Tibial nerve (tissue), 3 donors: ENCODE data around the gene CFAP161.

Experiments
- EP300 ChIP-seq, 2 donors: sonication (generic); formaldehyde crosslinking; IDR thresholded peaks; one replicate each; pipeline ENCODE4 v1.6.1; 2017; ENCODE audit warnings: antibody characterized with exemption in 2 of 2, mild to moderate bottlenecking in 1 of 2
- POLR2A ChIP-seq, 2 donors: fragments of 450-650 bp; IDR thresholded peaks; one replicate each; pipeline ENCODE4 v1.6.1; 2017; ENCODE audit warnings: antibody characterized with exemption in 2 of 2, mild to moderate bottlenecking in 2 of 2, moderate library complexity in 2 of 2

DNA sequence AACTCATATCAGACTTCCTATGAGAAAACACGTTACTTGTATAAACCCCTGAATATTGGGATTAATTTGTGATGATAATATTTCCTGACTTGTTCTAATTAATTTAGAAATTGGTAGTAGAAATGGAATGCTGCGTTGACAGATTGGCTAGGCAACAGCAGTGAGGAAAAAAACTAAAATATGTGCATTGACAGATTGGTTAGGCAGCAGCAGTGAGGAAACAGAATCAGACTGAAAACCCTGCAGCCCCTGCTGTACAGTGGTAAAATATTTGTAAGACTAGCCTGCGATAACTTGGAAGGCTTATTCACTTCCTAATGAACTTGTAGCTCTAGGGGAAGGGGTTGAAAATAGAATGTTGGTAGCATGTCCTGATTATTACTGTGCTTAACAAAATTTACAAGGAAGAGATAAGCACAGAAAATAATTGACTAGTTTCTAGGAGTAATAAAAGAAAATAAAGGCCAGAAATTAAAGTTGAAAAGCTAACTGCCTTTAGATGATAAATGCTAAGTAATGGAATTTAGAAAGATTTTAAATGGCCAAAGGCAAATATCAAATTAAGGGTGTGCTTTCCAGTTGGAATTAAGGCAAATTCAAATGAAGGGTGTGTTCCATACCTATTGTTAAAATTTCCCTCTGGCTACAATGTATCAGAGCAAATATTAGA, 32.7 kb downstream of the CFAP161 start:
- no peak for TF ChIP-seq POLR2A (IDR thresholded peaks at IDR 0.05)
- no peak for TF ChIP-seq EP300 (IDR thresholded peaks at IDR 0.05)
